Stimulated activated CD8-positive, alpha-beta memory T cell treated with anti-CD3 and anti-CD28 coated beads, Interleukin-12 subunit alpha, Interleukin-12 subunit beta, amount 100 ng/mL, for 1 hour (primary cell): ENCODE data around the gene FOXK1.

Source experiments
- DNase-seq: peaks from one replicate; pipeline ENCODE4 v3.0.0-alpha.2; 2020; ENCODE audit warnings: low read depth

FOXK1 gene

GRCh38 chr7:4699841-4700240, 17.7 kb downstream of the FOXK1 start:
- DNase-seq = no peak

- DNase-seq = no peak
Measured at GRCh38 chr7:4700577-4701235, 18.6 kb downstream of the FOXK1 start.

GRCh38 chr7:4702961-4703512, 20.9 kb downstream of the FOXK1 start:
- no peak for DNase-seq

- no peak for DNase-seq
Measured at GRCh38 chr7:4703532-4703931, 21.4 kb downstream of the FOXK1 start.

GRCh38 chr7:4706384-4707216, 24.5 kb downstream of the FOXK1 start:
- no peak for DNase-seq

GRCh38 chr7:4707217-4707741, 25.2 kb downstream of the FOXK1 start:
- DNase-seq = no peak

- DNase-seq = no peak
Measured at GRCh38 chr7:4707980-4708411, 25.9 kb downstream of the FOXK1 start.

GRCh38 chr7:4709187-4709586, 27.1 kb downstream of the FOXK1 start:
- no peak for DNase-seq

GRCh38 chr7:4711093-4711492, 29.0 kb downstream of the FOXK1 start:
- DNase-seq = no peak

- no peak for DNase-seq
Measured at GRCh38 chr7:4711634-4712033, 29.5 kb downstream of the FOXK1 start.

GRCh38 chr7:4712281-4713182, 30.4 kb downstream of the FOXK1 start:
- no peak for DNase-seq

GRCh38 chr7:4713183-4713784, 31.2 kb downstream of the FOXK1 start:
- DNase-seq = no peak

GRCh38 chr7:4714161-4714700, 32.1 kb downstream of the FOXK1 start:
- DNase-seq = no peak

GRCh38 chr7:4714767-4715409, 32.8 kb downstream of the FOXK1 start:
- DNase-seq = no peak

GRCh38 chr7:4715410-4715776, 33.3 kb downstream of the FOXK1 start:
- no peak for DNase-seq

- DNase-seq = no peak
Measured at GRCh38 chr7:4716946-4717795, 35.1 kb downstream of the FOXK1 start.

- DNase-seq = no peak
Measured at GRCh38 chr7:4718075-4718474, 36.0 kb downstream of the FOXK1 start.

GRCh38 chr7:4720225-4720624, 38.1 kb downstream of the FOXK1 start:
- no peak for DNase-seq

GRCh38 chr7:4722308-4722707, 40.2 kb downstream of the FOXK1 start:
- DNase-seq = no peak
